HEK293T (cell line): ENCODE results near the gene TAS1R1.
A peak's percentile ranks its signal among the peaks of the same experiment; 100 is the strongest.

ENCODE experiments used
- CTCF ChIA-PET: fragments of 350-600 bp; formaldehyde crosslinking; extraction: SDS; loops from one replicate; lab custom pipeline; 2021; ENCODE audit warnings: antibody characterized with exemption, inconsistent platforms; lab: Yijun Ruan, JAX
- POLR2A ChIA-PET: fragments of 350-600 bp; formaldehyde crosslinking; extraction: SDS; loops from one replicate; lab custom pipeline; 2020; ENCODE audit warnings: antibody characterized with exemption, inconsistent platforms; lab: Yijun Ruan, JAX
- DNase-seq: peaks from one replicate; pipeline ENCODE4 v3.0.0; 2012; ENCODE audit warnings: mixed read lengths; ENCODE audit errors: extremely low spot score
- ARNT ChIP-seq: fragments of 450-650 bp; IDR thresholded peaks from 2 replicates; pipeline ENCODE4 v1.6.1; 2017; ENCODE audit warnings: mild to moderate bottlenecking
- BHLHE40 ChIP-seq: fragments of 450-650 bp; IDR thresholded peaks from 2 replicates; pipeline ENCODE4 v1.6.1; 2016; ENCODE audit warnings: mild to moderate bottlenecking, moderate library complexity, borderline replicate concordance
- CTBP1 ChIP-seq: fragments of 450-650 bp; IDR thresholded peaks from 2 replicates; pipeline ENCODE4 v1.6.1; 2016; ENCODE audit warnings: borderline replicate concordance
- ELF4 ChIP-seq: fragments of 450-650 bp; IDR thresholded peaks from 2 replicates; pipeline ENCODE4 v1.6.1; 2017; ENCODE audit warnings: antibody characterized with exemption
- FOXA1 ChIP-seq: fragments of 450-650 bp; IDR thresholded peaks from 2 replicates; pipeline ENCODE4 v1.6.1; 2016; ENCODE audit warnings: mild to moderate bottlenecking
- FOXK2 ChIP-seq: fragments of 450-650 bp; IDR thresholded peaks from 2 replicates; pipeline ENCODE4 v1.6.1; 2016; ENCODE audit warnings: mild to moderate bottlenecking
- FOXM1 ChIP-seq: fragments of 450-650 bp; IDR thresholded peaks from 2 replicates; pipeline ENCODE4 v1.6.1; 2017; ENCODE audit warnings: mild to moderate bottlenecking, borderline replicate concordance
- HDGF ChIP-seq: fragments of 450-650 bp; IDR thresholded peaks from 2 replicates; pipeline ENCODE4 v1.6.1; 2017; ENCODE audit warnings: antibody characterized with exemption, borderline replicate concordance
- L3MBTL2 ChIP-seq: fragments of 450-650 bp; conservative IDR thresholded peaks from 2 replicates; pipeline ENCODE4 v1.6.1; 2016; ENCODE audit warnings: mild to moderate bottlenecking
- LEF1 ChIP-seq: fragments of 450-650 bp; IDR thresholded peaks from 2 replicates; pipeline ENCODE4 v1.6.1; 2017; ENCODE audit warnings: mild to moderate bottlenecking, borderline replicate concordance
- NFRKB ChIP-seq: fragments of 450-650 bp; IDR thresholded peaks from 2 replicates; pipeline ENCODE4 v1.6.1; 2016; ENCODE audit warnings: mild to moderate bottlenecking, moderate library complexity
- SP1 ChIP-seq: fragments of 450-650 bp; IDR thresholded peaks from 2 replicates; pipeline ENCODE4 v1.6.1; 2017
- SUZ12 ChIP-seq: fragments of 450-650 bp; IDR thresholded peaks from 2 replicates; pipeline ENCODE4 v1.6.1; 2016; ENCODE audit warnings: mild to moderate bottlenecking
- TARDBP ChIP-seq: fragments of 450-650 bp; IDR thresholded peaks from 2 replicates; pipeline ENCODE4 v1.6.1; 2016
- ZNF384 ChIP-seq: fragments of 450-650 bp; IDR thresholded peaks from 2 replicates; pipeline ENCODE4 v1.6.1; 2016
- TF ChIP-seq, protein P1 (sequence below): fragments of 450-650 bp; IDR thresholded peaks from 2 replicates; pipeline ENCODE4 v1.6.1; 2016

The TAS1R1 gene

GRCh38 chr1:6574025-6574620 lies 19.0 kb downstream of the TAS1R1 start:
- TF ChIP-seq FOXA1 (no peak), ZNF384 (no peak), CTBP1 (no peak), LEF1 (no peak), ARNT (no peak), ELF4 (no peak), BHLHE40 (no peak), NFRKB (no peak), HDGF (no peak), L3MBTL2 (no peak), TARDBP (no peak), SUZ12 (no peak), FOXM1 (no peak), FOXK2 (no peak), SP1 (no peak)
- TF ChIP-seq, protein P1, sequence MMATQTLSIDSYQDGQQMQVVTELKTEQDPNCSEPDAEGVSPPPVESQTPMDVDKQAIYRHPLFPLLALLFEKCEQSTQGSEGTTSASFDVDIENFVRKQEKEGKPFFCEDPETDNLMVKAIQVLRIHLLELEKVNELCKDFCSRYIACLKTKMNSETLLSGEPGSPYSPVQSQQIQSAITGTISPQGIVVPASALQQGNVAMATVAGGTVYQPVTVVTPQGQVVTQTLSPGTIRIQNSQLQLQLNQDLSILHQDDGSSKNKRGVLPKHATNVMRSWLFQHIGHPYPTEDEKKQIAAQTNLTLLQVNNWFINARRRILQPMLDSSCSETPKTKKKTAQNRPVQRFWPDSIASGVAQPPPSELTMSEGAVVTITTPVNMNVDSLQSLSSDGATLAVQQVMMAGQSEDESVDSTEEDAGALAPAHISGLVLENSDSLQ: no peak
- ChIA-PET CTCF (no interaction called here), POLR2A (no interaction called here)
- no peak for DNase-seq

DNA sequence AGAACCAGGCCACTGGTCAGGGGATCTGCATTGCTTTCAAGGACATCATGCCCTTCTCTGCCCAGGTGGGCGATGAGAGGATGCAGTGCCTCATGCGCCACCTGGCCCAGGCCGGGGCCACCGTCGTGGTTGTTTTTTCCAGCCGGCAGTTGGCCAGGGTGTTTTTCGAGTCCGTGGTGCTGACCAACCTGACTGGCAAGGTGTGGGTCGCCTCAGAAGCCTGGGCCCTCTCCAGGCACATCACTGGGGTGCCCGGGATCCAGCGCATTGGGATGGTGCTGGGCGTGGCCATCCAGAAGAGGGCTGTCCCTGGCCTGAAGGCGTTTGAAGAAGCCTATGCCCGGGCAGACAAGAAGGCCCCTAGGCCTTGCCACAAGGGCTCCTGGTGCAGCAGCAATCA lies 19.7 kb downstream of the TAS1R1 start:
- TF ChIP-seq FOXA1 (no peak), ELF4 (no peak), FOXK2 (no peak), ARNT (no peak), L3MBTL2 (no peak), SP1 (no peak), NFRKB (no peak), LEF1 (no peak), CTBP1 (no peak), TARDBP (no peak), SUZ12 (no peak), ZNF384 (no peak), HDGF (no peak)
- TF ChIP-seq, protein P1: no peak
- POLR2A ChIA-PET: no interaction called here
- no peak for DNase-seq
- CTCF ChIA-PET: interaction anchor here (0.7 kb wide), 1 partner anchor 55 kb away, joined by 3 read pairs; no protein-coding TSS in a partner anchor

DNA sequence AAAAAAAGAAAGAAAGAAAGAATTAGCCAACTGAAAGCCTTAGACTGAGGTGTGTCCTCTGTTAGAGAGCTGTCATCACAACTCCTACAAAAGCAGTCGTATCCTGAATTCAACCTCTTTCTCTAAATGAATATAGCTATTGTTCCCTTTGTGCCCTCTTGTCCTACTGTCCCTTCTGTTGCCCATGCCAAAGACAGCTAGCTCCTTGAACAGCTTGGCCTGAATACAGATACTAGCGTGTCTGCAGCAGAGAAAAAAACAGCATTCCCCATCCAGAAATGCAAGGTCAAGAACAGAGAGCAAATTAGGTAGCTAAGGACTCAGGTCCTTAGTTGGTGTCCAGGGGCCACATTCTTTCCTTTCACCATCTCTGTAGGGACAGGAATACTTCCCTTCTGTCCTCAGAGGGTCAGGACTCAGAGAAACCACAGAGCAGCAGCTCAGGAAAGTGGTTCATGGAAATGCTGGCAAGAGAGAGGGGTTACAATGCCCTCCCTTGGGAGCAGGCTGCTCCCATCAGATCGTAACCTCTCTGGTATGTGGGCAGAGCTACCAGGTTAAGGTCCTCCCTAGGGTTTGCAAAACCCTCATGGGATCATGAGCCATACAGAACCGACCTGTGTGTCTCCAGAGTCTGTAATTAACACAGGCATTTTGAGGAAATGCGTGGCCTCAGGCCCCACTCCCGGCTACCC lies 22.9 kb downstream of the TAS1R1 start:
- no peak for TF ChIP-seq FOXK2
- ChIA-PET POLR2A (interaction anchor here (0.6 to 5.7 kb wide), 3 partner anchors 23 to 47 kb away, joined by 3 to 55 read pairs (median 6); partner anchors contain the start of genes KLHL21, NOL9, TAS1R1 and THAP3), CTCF (no interaction called here)
- DNase-seq: no peak

DNA sequence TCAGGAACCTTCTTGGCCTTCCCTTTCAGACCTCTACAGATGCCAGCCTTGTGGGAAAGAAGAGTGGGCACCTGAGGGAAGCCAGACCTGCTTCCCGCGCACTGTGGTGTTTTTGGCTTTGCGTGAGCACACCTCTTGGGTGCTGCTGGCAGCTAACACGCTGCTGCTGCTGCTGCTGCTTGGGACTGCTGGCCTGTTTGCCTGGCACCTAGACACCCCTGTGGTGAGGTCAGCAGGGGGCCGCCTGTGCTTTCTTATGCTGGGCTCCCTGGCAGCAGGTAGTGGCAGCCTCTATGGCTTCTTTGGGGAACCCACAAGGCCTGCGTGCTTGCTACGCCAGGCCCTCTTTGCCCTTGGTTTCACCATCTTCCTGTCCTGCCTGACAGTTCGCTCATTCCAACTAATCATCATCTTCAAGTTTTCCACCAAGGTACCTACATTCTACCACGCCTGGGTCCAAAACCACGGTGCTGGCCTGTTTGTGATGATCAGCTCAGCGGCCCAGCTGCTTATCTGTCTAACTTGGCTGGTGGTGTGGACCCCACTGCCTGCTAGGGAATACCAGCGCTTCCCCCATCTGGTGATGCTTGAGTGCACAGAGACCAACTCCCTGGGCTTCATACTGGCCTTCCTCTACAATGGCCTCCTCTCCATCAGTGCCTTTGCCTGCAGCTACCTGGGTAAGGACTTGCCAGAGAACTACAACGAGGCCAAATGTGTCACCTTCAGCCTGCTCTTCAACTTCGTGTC lies 23.7 kb downstream of the TAS1R1 start:
- no peak for DNase-seq
- CTCF ChIA-PET: interaction anchor here (1.6 kb wide), 1 partner anchor 24 kb away, joined by 5 read pairs; the partner anchor contains the start of genes NOL9 and TAS1R1
- TF ChIP-seq LEF1 (no peak), FOXK2 (no peak), CTBP1 (no peak)
- POLR2A ChIA-PET: interaction anchor here (1.4 to 5.7 kb wide), 6 partner anchors 10 to 28 kb away, joined by 5 to 55 read pairs (median 8); partner anchors contain the start of genes KLHL21, NOL9 and TAS1R1

DNA sequence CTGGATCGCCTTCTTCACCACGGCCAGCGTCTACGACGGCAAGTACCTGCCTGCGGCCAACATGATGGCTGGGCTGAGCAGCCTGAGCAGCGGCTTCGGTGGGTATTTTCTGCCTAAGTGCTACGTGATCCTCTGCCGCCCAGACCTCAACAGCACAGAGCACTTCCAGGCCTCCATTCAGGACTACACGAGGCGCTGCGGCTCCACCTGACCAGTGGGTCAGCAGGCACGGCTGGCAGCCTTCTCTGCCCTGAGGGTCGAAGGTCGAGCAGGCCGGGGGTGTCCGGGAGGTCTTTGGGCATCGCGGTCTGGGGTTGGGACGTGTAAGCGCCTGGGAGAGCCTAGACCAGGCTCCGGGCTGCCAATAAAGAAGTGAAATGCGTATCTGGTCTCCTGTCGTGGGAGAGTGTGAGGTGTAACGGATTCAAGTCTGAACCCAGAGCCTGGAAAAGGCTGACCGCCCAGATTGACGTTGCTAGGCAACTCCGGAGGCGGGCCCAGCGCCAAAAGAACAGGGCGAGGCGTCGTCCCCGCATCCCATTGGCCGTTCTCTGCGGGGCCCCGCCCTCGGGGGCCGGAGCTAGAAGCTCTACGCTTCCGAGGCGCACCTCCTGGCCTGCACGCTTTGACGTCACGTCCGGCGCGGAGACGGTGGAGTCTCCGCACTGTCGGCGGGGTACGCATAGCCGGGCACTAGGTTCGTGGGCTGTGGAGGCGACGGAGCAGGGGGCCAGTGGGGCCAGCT lies 24.4 kb downstream of the TAS1R1 start, which contains the start of gene ZBTB48:
TSS of gene ZBTB48 (plus strand) at position 621 of the 745 bp plus-strand sequence. CDS start 616 bp downstream, outside the sequence.
- 0 out of 2 replicates have a peak, but pooled peaks have one; percentile 28 for TF ChIP-seq L3MBTL2
- TF ChIP-seq CTBP1: no peak
- no peak for TF ChIP-seq ARNT
- peak; percentile 100 for DNase-seq
- POLR2A ChIA-PET: interaction anchor here (0.7 to 5.7 kb wide), 14 partner anchors 8 to 53 kb away, joined by 3 to 55 read pairs (median 4); partner anchors contain the start of genes KLHL21, NOL9 and TAS1R1
- CTCF ChIA-PET: interaction anchor here (1.6 kb wide), 1 partner anchor 25 kb away, joined by 5 read pairs; the partner anchor contains the start of genes NOL9 and TAS1R1

DNA sequence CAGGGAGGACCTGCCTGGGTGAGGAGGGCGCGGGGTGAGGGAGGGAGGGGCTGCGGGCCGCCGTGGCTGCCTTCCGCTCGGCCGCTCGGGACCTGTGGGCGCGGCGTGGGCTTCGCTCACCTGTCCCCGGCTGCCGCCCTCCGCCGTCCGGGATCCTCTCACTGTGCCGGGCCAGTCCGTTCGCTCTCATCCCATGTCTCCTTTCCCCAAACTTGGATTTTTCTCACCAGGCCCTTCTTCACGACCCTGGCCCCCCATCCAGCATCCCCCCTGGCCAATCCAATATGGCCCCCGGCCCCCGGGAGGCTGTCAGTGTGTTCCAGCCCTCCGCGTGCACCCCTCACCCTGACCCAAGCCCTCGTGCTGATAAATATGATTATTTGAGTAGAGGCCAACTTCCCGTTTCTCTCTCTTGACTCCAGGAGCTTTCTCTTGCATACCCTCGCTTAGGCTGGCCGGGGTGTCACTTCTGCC lies 25.0 kb downstream of the TAS1R1 start:
- no peak for TF ChIP-seq ELF4
- ChIA-PET CTCF (interaction anchor here (1.6 kb wide), 1 partner anchor 26 kb away, joined by 5 read pairs; the partner anchor contains the start of genes NOL9 and TAS1R1), POLR2A (interaction anchor here (0.7 to 5.7 kb wide), 14 partner anchors 9 to 53 kb away, joined by 3 to 55 read pairs (median 4); partner anchors contain the start of genes KLHL21, NOL9 and TAS1R1)
- no peak for DNase-seq
